Stomach (tissue), 9 donors: Measurements from ENCODE around the gene TMEM181. TPM values are rescaled to one million over a fixed set of nuclear protein-coding genes. Genes with fewer than 3 reads are reported as not detected.

ENCODE experiments used
- DNase-seq, 2 donors: peaks; one replicate each; pipeline versions ENCODE4 v3.0.0 to v3.0.0-alpha.2; 2013 to 2019
- H3K27ac ChIP-seq, 5 donors: fragments of 200-600 bp in 4 of 5; sonication (generic) in 4 of 5; one replicate each; pipeline ENCODE4 v1.5.1; 2013 to 2019; ENCODE audit warnings: mild to moderate bottlenecking in 1 of 5, moderate library complexity in 1 of 5
- H3K27me3 ChIP-seq, 3 donors: fragments of 200-600 bp; sonication (generic); one replicate each; pipeline ENCODE4 v1.5.1; 2017 to 2019; ENCODE audit warnings: mixed run types in 1 of 3
- H3K36me3 ChIP-seq, 4 donors: fragments of 200-600 bp; sonication (generic); 1 replicate in 3 of 4; 2 replicates in 1 of 4; pipeline ENCODE4 v1.5.1; 2016 to 2019
- H3K4me1 ChIP-seq, 4 donors: fragments of 200-600 bp; sonication (generic); one replicate each; pipeline ENCODE4 v1.5.1; 2016 to 2019
- H3K4me3 ChIP-seq, 4 donors: fragments of 200-600 bp; sonication (generic) in 3 of 4; one replicate each; pipeline ENCODE4 v1.5.1; 2016 to 2019; ENCODE audit warnings: mild to moderate bottlenecking in 1 of 4
- H3K9me3 ChIP-seq, 4 donors: fragments of 200-600 bp; sonication (generic); one replicate each; pipeline ENCODE4 v1.5.1; 2016 to 2019
- EP300 ChIP-seq: sonication (generic); formaldehyde crosslinking; IDR thresholded peaks from one replicate; pipeline ENCODE4 v1.6.1; 2017; ENCODE audit warnings: antibody characterized with exemption
- POLR2A ChIP-seq, 4 donors: fragments of 450-650 bp; IDR thresholded peaks; one replicate each; pipeline ENCODE4 v1.6.1; 2016; ENCODE audit warnings: antibody characterized with exemption in 4 of 4, control low read depth in 2 of 4, mild to moderate bottlenecking in 1 of 4, moderate library complexity in 1 of 4
- POLR2AphosphoS5 ChIP-seq, 3 donors: sonication (generic); formaldehyde crosslinking; IDR thresholded peaks; one replicate each; pipeline ENCODE4 v1.6.1; 2016; ENCODE audit warnings: antibody characterized with exemption in 3 of 3
- WGBS, 5 donors: extraction: QIAGEN DNeasy Blood & Tissue Kit in 3 of 5; methylation state at CpG; one replicate each; pipeline versions ENCODE4 v1.1.5 to v1.1.7; 2013 to 2018; 5-methylcytosine and 5-hydroxymethylcytosine counted together
- intact Hi-C: fragments of 100-400 bp; cut with DNase I; formaldehyde crosslinking; loops from one replicate; pipeline ENCODE4 v1.15.1; 2023; ENCODE audit warnings: low total_unique reads
- polyA plus RNA-seq, 3 donors: library from polyadenylated mRNA; stranded (reverse); fragments of 200-250 nt; gene quantifications; one replicate each; pipeline ENCODE4 v1.2.3, GENCODE V29; 2013
- total RNA-seq, 5 donors: library from RNA; depleted of rRNA; stranded (reverse); fragments of >200 nt; gene quantifications; one replicate each; pipeline versions ENCODE4 v1.1.0 to v1.2.3, GENCODE V29; 2014 to 2016
- TF ChIP-seq, protein P1 (sequence below), 7 experiments: fragments of 450-650 bp in 4 of 7; fragments of 200-600 bp in 3 of 7; sonication (generic) in 3 of 7; IDR thresholded peaks; one replicate each; pipeline ENCODE4 v1.5.1; 2016 to 2019; ENCODE audit warnings: antibody characterized with exemption in 7 of 7, control low read depth in 2 of 7, mild to moderate bottlenecking in 1 of 7
- donor health status: healthy with polysubstance abuse.
- donor health status: Bipolar disorder and iron deficiency.
- donor health status: healthy.

TMEM181 gene
- total and polyA plus RNA-seq, 8 donors = 2.9 to 62.2 (median 15.0) TPM

DNA sequence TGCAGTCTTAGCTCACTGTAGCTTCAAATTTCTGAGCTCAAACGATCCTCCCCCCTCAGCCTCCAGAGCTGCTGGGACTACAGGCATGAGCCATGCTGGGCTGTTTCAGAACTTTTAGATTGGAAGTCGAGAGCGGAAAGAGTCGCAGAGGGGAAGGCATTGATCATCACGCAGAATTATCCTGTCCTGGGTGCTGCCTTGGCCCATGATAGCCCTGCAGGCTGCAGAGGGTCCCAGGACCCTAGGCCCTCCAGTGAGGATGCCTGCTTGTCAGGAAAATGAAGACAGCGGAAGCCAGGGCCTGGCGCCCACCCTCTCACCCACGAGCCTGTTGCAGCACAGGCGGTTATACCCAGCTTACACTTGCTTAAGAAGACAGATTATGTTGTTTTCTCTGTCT lies 9.1 kb downstream of the TMEM181 start:
- Histone ChIP-seq H3K27ac (peak overlapping the region in 3 of 5 donors; percentile 0 to 84 (median 11)), H3K4me1 (peaks cover 40 to 95% (median 58%) of the 10 kb centered on the region in 4 donors), H3K27me3 (no peaks in the 10 kb centered on the region), H3K4me3 (no peak overlapping the region), H3K36me3 (peaks cover 0 to 17% (median 2%) of the 10 kb centered on the region in 4 donors), H3K9me3 (no peaks in the 10 kb centered on the region)
- WGBS, 5 donors = 84 to 88% (median 87%) methylated on average over 9 of the region's 9 CpGs
- DNase-seq = no peak
- intact Hi-C loops = no loop called here
- TF ChIP-seq EP300 = no peak
- TF ChIP-seq POLR2AphosphoS5 (IDR thresholded peaks at IDR 0.05) = no peak
- TF ChIP-seq, protein P1, sequence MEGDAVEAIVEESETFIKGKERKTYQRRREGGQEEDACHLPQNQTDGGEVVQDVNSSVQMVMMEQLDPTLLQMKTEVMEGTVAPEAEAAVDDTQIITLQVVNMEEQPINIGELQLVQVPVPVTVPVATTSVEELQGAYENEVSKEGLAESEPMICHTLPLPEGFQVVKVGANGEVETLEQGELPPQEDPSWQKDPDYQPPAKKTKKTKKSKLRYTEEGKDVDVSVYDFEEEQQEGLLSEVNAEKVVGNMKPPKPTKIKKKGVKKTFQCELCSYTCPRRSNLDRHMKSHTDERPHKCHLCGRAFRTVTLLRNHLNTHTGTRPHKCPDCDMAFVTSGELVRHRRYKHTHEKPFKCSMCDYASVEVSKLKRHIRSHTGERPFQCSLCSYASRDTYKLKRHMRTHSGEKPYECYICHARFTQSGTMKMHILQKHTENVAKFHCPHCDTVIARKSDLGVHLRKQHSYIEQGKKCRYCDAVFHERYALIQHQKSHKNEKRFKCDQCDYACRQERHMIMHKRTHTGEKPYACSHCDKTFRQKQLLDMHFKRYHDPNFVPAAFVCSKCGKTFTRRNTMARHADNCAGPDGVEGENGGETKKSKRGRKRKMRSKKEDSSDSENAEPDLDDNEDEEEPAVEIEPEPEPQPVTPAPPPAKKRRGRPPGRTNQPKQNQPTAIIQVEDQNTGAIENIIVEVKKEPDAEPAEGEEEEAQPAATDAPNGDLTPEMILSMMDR (IDR thresholded peaks at IDR 0.05) = no peak
- no peak for TF ChIP-seq POLR2A (IDR thresholded peaks at IDR 0.05)

DNA sequence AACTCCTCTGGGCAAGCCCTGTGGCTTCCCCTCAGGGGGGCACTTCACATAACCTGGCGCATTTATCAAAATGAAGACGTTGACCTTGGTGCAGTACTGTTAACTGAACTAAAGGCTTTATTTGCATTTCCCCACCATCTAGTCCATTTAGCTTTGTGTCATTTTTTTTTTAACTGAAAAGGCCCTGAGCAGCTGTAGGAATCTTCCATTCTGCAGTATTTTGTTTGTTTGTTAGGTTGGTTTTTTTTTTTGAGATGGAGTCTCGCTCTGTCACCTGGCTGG lies 10.7 kb downstream of the TMEM181 start:
- H3K27ac ChIP-seq = peak overlapping the region in 2 of 5 donors; percentile 84 to 87
- no peak for DNase-seq
- H3K9me3 ChIP-seq = no peaks in the 10 kb centered on the region
- 79 to 86% (median 82%) methylated on average over 3 of the region's 3 CpGs for WGBS, 5 donors
- H3K4me3 ChIP-seq = no peak overlapping the region
- TF ChIP-seq POLR2A (IDR thresholded peaks at IDR 0.05) (no peak), EP300 (no peak), POLR2AphosphoS5 (IDR thresholded peaks at IDR 0.05) (no peak)
- TF ChIP-seq, protein P1 (IDR thresholded peaks at IDR 0.05) = no peak
- intact Hi-C loops = no loop called here
- peaks cover 0 to 17% (median 2%) of the 10 kb centered on the region in 4 donors for H3K36me3 ChIP-seq
- H3K27me3 ChIP-seq = no peaks in the 10 kb centered on the region
- H3K4me1 ChIP-seq = peaks cover 36 to 94% (median 65%) of the 10 kb centered on the region in 4 donors

DNA sequence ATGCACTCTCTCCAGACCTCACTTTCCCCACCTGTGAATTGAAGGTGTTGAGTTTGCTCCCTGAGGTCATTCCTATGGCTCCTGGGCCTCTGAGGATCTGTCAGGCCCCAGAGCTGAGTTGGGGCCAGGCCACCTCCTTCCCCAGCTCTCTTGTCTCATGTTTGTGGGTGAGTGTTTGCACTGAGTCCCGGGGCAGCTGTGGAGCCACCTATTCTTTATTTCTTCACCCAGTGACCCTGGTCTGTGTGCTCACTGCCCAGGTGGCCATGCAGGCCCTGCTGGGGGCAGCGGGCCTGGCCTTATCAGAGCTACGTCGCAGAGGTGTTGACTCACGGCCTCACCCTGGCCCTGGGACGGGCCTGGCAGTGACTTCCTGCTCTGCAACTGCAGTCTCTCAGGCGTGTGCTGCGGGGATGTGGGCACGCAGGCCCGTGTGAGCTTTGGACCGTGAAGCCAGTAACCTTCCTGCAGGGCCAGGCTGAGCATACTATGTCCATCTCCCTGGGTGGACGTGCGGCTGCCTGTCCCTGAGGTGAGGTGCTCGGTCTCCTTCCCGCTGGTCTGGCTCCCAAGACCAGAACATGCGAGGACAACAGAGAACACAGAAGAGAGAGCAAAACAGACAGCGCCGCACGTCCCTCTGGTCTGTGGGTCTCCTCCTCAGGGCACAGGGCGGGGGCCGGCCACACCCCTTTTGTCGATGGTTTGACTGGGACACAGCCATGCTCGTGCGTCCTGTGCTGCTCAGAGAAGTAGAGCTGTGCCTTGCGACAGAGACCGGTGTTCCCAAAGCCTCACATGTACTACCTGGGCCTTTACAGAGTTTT lies 12.1 kb downstream of the TMEM181 start:
- Histone ChIP-seq H3K4me1 (peaks cover 36 to 89% (median 70%) of the 10 kb centered on the region in 4 donors), H3K27ac (peak overlapping the region; percentile 60 to 87 (median 82)), H3K36me3 (peaks cover 0 to 20% (median 2%) of the 10 kb centered on the region in 4 donors), H3K9me3 (no peaks in the 10 kb centered on the region), H3K4me3 (no peak overlapping the region), H3K27me3 (no peaks in the 10 kb centered on the region)
- TF ChIP-seq POLR2A (IDR thresholded peaks at IDR 0.05) (no peak), POLR2AphosphoS5 (IDR thresholded peaks at IDR 0.05) (peak in 2 of 3 donors; percentile 89 to 92)
- intact Hi-C loops = no loop called here
- DNase-seq = peak; percentile 92
- WGBS, 5 donors = 23 to 59% (median 45%) methylated on average over 15 to 26 of the region's 26 CpGs

DNA sequence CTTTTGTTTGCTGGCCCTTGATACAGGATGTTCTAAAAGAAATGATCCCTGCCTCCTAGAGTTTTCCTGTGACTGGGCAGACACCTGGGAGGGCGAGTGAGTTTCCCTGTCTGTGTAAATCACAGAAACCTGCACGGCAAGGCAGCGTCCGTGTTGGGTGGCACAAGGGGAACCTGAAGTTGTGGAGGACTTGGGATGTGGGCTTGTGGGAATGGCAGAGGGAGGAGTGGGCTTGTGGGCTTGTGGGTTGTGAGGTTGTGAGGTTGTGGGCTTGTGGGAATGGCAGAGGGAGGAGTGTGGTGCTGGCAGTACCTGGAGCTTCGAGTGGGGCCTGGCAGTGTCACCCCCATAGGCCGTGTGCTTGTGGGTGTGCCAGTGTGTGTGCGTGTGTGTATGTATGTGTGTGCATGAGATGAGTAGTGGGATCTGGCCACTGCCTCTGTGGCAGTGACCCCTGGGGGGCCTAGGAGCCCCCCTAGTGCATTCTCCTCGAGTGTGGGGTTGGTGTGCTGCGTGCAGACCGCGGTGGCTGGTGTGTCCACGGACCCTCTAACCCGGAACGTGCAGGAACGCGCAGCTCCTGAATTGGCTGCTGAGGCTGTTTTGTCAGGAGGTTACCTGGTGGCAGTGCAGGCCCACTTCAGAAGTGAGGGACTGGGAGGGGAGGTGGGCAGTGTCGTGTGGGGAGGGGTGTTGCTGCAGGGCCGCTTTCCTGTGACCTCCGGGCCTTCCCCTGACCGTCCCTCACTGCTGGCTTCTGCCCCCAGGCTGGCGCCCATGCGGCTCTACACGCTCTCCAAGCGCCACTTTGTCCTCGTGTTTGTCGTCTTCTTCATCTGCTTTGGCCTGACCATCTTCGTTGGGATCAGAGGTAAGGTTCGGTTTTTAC lies 13.0 kb downstream of the TMEM181 start:
- H3K4me3 ChIP-seq = peak overlapping the region in 1 of 4 donors; percentile 3
- intact Hi-C loops = no loop called here
- H3K4me1 ChIP-seq = peaks cover 36 to 81% (median 66%) of the 10 kb centered on the region in 4 donors
- no peak for DNase-seq
- no peaks in the 10 kb centered on the region for H3K9me3 ChIP-seq
- TF ChIP-seq EP300 = no peak
- no peaks in the 10 kb centered on the region for H3K27me3 ChIP-seq
- peak overlapping the region; percentile 60 to 87 (median 82) for H3K27ac ChIP-seq
- 80 to 87% (median 85%) methylated on average over 27 to 28 of the region's 28 CpGs for WGBS, 5 donors
- H3K36me3 ChIP-seq = peaks cover 0 to 20% (median 2%) of the 10 kb centered on the region in 4 donors

DNA sequence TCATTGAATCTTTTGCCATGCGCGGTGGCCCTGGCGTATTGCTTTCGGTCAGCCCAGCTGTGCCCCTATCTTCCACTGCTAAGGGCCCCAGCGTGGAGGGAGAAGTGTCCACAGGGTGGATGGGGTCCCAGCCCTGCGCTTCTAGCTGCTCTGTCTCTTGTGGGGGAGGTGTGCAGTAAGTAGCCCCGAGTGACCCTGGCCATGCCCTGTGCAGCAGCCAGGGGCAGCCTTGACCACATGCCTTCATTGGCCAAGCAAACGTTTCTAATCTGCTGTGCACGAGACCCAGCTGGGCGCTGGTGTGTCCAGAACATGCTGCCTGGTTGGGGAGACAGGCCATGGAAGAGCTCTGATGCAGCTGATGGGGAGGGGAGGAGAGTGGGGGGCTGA lies 13.6 kb downstream of the TMEM181 start:
- WGBS, 5 donors = 72 to 86% (median 78%) methylated on average over 10 of the region's 10 CpGs
- intact Hi-C loops = no loop called here
- Histone ChIP-seq H3K36me3 (peaks cover 0 to 20% (median 2%) of the 10 kb centered on the region in 4 donors), H3K4me1 (peaks cover 31 to 74% (median 63%) of the 10 kb centered on the region in 4 donors), H3K27me3 (no peaks in the 10 kb centered on the region), H3K27ac (peak overlapping the region; percentile 60 to 87 (median 82)), H3K4me3 (peak overlapping the region in 1 of 4 donors; percentile 3), H3K9me3 (no peaks in the 10 kb centered on the region)
- DNase-seq = no peak
- TF ChIP-seq EP300 (no peak), POLR2A (IDR thresholded peaks at IDR 0.05) (no peak), POLR2AphosphoS5 (IDR thresholded peaks at IDR 0.05) (no peak)
- TF ChIP-seq, protein P1 (IDR thresholded peaks at IDR 0.05) = no peak
